ENCODE data around the gene ZACN.

DNA sequence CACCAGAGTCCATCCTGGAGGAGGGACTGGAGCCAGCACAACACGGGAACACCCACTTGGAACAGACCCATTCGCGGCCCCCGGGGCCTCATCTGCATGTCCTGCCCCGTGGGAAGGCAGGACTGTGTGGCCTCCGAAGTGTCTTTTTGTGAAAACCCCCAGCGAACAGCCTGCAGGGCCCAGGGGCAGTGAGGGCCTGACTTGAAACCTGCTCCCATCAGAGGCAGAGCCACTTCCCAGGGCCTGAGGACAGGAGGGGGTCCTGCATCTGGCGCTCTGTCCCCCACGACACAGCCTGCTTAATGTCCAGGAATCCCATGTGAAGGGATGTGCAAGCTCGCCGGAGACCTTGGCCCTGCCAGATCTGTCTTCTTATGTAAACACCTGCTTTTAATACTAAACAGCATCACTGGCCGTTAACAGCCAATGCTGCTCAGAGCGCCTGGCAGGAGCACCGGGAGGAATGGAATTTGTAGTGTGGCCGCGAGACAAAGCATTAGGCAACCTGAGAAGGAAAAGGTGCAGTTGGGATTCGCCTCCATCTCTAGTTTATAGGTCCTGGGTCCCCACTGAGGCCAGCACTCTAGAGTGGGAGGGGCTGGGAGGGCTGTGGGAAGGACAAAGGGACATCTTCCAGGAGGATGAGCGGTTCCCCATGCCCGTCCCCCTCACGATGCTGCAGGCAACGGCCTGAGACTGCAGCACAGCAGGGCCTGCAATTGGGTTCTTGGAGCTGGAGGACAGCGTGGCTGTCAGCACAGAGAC, 42.3 kb upstream of the ZACN start:
- no peak for TF ChIP-seq POLR2A (IDR thresholded peaks at IDR 0.05)
- TF ChIP-seq, protein P1, sequence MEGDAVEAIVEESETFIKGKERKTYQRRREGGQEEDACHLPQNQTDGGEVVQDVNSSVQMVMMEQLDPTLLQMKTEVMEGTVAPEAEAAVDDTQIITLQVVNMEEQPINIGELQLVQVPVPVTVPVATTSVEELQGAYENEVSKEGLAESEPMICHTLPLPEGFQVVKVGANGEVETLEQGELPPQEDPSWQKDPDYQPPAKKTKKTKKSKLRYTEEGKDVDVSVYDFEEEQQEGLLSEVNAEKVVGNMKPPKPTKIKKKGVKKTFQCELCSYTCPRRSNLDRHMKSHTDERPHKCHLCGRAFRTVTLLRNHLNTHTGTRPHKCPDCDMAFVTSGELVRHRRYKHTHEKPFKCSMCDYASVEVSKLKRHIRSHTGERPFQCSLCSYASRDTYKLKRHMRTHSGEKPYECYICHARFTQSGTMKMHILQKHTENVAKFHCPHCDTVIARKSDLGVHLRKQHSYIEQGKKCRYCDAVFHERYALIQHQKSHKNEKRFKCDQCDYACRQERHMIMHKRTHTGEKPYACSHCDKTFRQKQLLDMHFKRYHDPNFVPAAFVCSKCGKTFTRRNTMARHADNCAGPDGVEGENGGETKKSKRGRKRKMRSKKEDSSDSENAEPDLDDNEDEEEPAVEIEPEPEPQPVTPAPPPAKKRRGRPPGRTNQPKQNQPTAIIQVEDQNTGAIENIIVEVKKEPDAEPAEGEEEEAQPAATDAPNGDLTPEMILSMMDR (IDR thresholded peaks at IDR 0.05), result no peak

Data from uterus (tissue), 2 donors.